ENCODE measurements around the gene CARD16. TPM values are rescaled to one million over a fixed set of nuclear protein-coding genes. Genes with fewer than 3 reads are reported as not detected.

The CARD16 gene
- total and polyA plus RNA-seq, 11 donors: 3.9 to 43.6 (median 9.0) TPM

- TF ChIP-seq CTCF (IDR thresholded peaks at IDR 0.05) (no peak), POLR2A (IDR thresholded peaks at IDR 0.05) (no peak)
- Histone ChIP-seq H3K27me3 (no peaks in the 10 kb centered on the region), H3K9me3 (peaks cover 0 to 3% (median 0%) of the 10 kb centered on the region in 12 donors), H3K4me3 (peak within 1 kb of the TSS in 1 of 12 donors; percentile 23), H3K36me3 (peaks cover 0 to 35% (median 28%) of the 10 kb centered on the region in 9 donors), H3K27ac (peak within 1 kb of the TSS in 1 of 12 donors; percentile 74), H3K4me1 (peaks cover 0 to 20% (median 0%) of the 10 kb centered on the region in 12 donors)
- ATAC-seq (peak in 3 of 4 donors; percentile 52 to 61 (median 54)), DNase-seq (no peak)
- intact Hi-C loops (cut with DNase I): no loop called here
Measured at GRCh38 chr11:105023003-105023402, 22.1 kb downstream of the CARD16 start, which contains the start of gene CASP5. TSS of gene CASP5 (minus strand) at chr11:105023168. CDS start at chr11:105023136, 32 bp downstream.

GRCh38 chr11:105022527-105022926 is 22.6 kb downstream of the CARD16 start:
- WGBS, 4 donors: 41 to 53% (median 50%) methylated on average over 2 of the region's 2 CpGs
- no peak for ATAC-seq
- peaks cover 0 to 30% (median 23%) of the 10 kb centered on the region in 9 donors for H3K36me3 ChIP-seq
- DNase-seq: no peak
- H3K4me3 ChIP-seq: peak overlapping the region in 1 of 12 donors; percentile 23
- H3K4me1 ChIP-seq: peaks cover 0 to 15% (median 0%) of the 10 kb centered on the region in 12 donors
- no peak for TF ChIP-seq POLR2A (IDR thresholded peaks at IDR 0.05)
- TF ChIP-seq CTCF (IDR thresholded peaks at IDR 0.05): no peak
- H3K27me3 ChIP-seq: no peaks in the 10 kb centered on the region
- peaks cover 0 to 3% (median 0%) of the 10 kb centered on the region in 12 donors for H3K9me3 ChIP-seq
- intact Hi-C loops (cut with DNase I): no loop called here
- H3K27ac ChIP-seq: peak overlapping the region in 1 of 12 donors; percentile 74

- no peaks in the 10 kb centered on the region for H3K36me3 ChIP-seq
- H3K27me3 ChIP-seq: no peaks in the 10 kb centered on the region
- intact Hi-C loops (cut with DNase I): no loop called here
- no peaks in the 10 kb centered on the region for H3K9me3 ChIP-seq
- no peak for TF ChIP-seq CTCF (IDR thresholded peaks at IDR 0.05)
- no peak for TF ChIP-seq POLR2A (IDR thresholded peaks at IDR 0.05)
- H3K4me3 ChIP-seq: no peak overlapping the region
- no peaks in the 10 kb centered on the region for H3K4me1 ChIP-seq
- H3K27ac ChIP-seq: no peak overlapping the region
- ATAC-seq (no peak), DNase-seq (no peak)
Measured at GRCh38 chr11:105007463-105007862, 37.7 kb downstream of the CARD16 start.

- DNase-seq (no peak), ATAC-seq (no peak)
- H3K27ac ChIP-seq: no peak overlapping the region
- no peaks in the 10 kb centered on the region for H3K36me3 ChIP-seq
- H3K27me3 ChIP-seq: no peaks in the 10 kb centered on the region
- intact Hi-C loops (cut with DNase I): no loop called here
- no peak overlapping the region for H3K4me3 ChIP-seq
- no peak for TF ChIP-seq POLR2A (IDR thresholded peaks at IDR 0.05)
- H3K4me1 ChIP-seq: no peaks in the 10 kb centered on the region
- no peaks in the 10 kb centered on the region for H3K9me3 ChIP-seq
- WGBS, 4 donors: 71 to 86% (median 83%) methylated on average over 3 of the region's 3 CpGs
Measured at GRCh38 chr11:105005451-105005845, 39.7 kb downstream of the CARD16 start.

- no peaks in the 10 kb centered on the region for H3K9me3 ChIP-seq
Measured at GRCh38 chr11:105004021-105004420, 41.1 kb downstream of the CARD16 start.

More at GRCh38 chr11:105004021-105004420, 41.1 kb downstream of the CARD16 start:
- TF ChIP-seq POLR2A (IDR thresholded peaks at IDR 0.05): no peak
- no peak for TF ChIP-seq CTCF (IDR thresholded peaks at IDR 0.05)
- WGBS, 4 donors: 56 to 76% (median 70%) methylated on average over 3 of the region's 3 CpGs
- no peak for DNase-seq
- Histone ChIP-seq H3K4me3 (no peak overlapping the region), H3K36me3 (no peaks in the 10 kb centered on the region), H3K27me3 (no peaks in the 10 kb centered on the region), H3K27ac (no peak overlapping the region), H3K4me1 (no peaks in the 10 kb centered on the region)
- ATAC-seq: no peak
- intact Hi-C loops (cut with DNase I): no loop called here
